Stimulated activated CD4-positive, alpha-beta T cell treated with anti-CD3 and anti-CD28 coated beads, Interleukin-4, amount 100 ng/mL, for 4 hours (primary cell): ENCODE results near the gene PPM1D.
A peak's percentile ranks its signal among the peaks of the same experiment; 100 is the strongest.
"Not testable (repeated sequence)": the region's sequence is repeated elsewhere in the genome, so short reads cannot be mapped to it uniquely, and the experiment has no call there.

Experiments used
- DNase-seq, 2 experiments: peaks; one replicate each; pipeline ENCODE4 v3.0.0-alpha.2; 2020

Gene PPM1D

DNA sequence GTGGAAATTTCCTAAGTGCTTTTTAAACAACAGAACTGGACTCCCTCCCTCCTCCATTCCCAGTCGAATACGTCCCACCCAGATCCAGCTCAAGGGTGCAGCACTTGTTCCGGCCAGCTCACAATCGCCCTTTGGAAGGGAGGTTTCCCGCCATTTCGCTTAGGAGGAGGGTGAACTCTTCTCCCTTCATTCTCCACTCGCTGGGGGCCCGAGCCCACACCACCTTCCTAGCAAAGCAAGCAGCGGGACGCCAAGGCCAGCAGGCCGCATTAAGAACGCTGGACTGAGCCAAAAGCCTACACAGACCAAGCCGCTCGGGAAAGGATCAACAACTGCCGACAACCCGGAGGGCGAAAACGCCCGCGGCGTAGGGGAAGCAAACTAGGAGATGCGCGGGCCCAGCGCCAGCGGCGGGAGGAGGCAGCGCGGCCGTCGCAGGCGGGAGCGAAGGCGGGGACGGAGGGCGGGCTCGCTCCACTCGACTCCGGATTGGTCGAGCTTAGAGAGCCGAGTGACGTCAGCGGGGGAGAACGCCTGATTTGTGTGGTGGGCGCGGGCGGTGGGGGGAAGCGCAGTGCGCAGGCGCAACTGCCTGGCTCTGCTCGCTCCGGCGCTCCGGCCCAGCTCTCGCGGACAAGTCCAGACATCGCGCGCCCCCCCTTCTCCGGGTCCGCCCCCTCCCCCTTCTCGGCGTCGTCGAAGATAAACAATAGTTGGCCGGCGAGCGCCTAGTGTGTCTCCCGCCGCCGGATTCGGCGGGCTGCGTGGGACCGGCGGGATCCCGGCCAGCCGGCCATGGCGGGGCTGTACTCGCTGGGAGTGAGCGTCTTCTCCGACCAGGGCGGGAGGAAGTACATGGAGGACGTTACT lies at the start of gene PPM1D:
TSS of gene PPM1D (plus strand) at position 574 of the 870 bp plus-strand sequence. CDS start at position 796, 222 bp downstream.
- peak; percentile 96 for DNase-seq

DNA sequence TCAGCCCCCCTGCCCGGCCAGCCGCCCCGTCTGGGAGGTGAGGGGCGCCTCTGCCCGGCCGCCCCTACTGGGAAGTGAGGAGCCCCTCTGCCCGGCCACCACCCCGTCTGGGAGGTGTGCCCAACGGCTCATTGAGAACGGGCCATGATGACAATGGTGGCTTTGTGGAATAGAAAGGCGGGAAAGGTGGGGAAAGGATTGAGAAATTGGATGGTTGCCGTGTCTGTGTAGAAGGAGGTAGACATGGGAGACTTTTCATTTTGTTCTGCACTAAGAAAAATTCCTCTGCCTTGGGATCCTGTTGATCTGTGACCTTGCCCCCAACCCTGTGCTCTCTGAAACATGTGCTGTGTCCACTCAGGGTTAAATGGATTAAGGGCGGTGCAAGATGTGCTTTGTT lies 47.7 kb upstream of the PPM1D start:
- DNase-seq = not testable (repeated sequence)

GRCh38 chr17:60554377-60554788 lies 45.6 kb upstream of the PPM1D start:
- no peak for DNase-seq

- no peak for DNase-seq
Observed at GRCh38 chr17:60555786-60556185, 44.2 kb upstream of the PPM1D start.

GRCh38 chr17:60557805-60558204 lies 42.2 kb upstream of the PPM1D start:
- no peak for DNase-seq

GRCh38 chr17:60559659-60559994 lies 40.4 kb upstream of the PPM1D start:
- DNase-seq = no peak

- DNase-seq = no peak
Observed at GRCh38 chr17:60559995-60560859, 39.8 kb upstream of the PPM1D start.

- no peak for DNase-seq
Observed at GRCh38 chr17:60560860-60561257, 39.1 kb upstream of the PPM1D start.

GRCh38 chr17:60562421-60562820 lies 37.6 kb upstream of the PPM1D start:
- DNase-seq = no peak

DNA sequence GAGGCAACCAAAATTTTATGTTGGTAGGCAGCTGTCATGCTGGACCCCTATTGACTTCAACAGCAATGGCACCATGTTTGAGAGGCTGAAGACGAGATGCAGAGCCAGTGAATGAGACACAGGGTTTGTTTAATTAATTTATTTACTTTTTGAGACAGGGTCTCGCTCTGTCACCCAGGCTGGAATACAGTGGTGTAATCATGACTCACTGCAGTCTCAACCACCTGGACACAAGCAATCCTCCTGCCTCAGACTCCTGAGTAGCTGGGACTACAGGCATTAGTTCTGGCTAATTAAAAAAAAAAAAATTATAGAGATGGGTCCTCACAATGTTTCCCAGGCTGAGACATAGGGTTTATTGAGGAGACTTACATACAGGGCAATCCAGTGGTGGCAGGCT lies 36.2 kb upstream of the PPM1D start:
- no peak for DNase-seq

DNA sequence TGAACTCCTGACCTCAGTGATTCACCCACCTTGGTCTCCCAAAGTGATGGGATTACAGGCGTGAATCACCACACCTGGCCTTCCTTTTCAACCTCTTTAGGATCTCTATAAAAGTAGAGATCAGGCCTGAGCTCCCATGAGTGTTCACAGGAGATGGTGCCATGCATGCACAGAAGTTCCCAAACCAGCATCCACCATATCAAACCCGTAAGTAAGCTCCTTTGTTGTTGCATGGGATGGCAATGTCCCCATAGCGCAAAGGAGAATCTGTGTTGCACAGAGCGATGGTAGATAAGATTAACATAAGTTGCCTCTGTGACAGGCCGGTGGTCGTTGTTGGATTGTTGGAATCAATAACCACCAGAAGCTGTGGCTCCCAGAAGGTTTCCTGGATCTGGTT lies 34.8 kb upstream of the PPM1D start:
- DNase-seq = no peak

- DNase-seq = no peak
Observed at GRCh38 chr17:60573236-60574051, 26.5 kb upstream of the PPM1D start.

DNA sequence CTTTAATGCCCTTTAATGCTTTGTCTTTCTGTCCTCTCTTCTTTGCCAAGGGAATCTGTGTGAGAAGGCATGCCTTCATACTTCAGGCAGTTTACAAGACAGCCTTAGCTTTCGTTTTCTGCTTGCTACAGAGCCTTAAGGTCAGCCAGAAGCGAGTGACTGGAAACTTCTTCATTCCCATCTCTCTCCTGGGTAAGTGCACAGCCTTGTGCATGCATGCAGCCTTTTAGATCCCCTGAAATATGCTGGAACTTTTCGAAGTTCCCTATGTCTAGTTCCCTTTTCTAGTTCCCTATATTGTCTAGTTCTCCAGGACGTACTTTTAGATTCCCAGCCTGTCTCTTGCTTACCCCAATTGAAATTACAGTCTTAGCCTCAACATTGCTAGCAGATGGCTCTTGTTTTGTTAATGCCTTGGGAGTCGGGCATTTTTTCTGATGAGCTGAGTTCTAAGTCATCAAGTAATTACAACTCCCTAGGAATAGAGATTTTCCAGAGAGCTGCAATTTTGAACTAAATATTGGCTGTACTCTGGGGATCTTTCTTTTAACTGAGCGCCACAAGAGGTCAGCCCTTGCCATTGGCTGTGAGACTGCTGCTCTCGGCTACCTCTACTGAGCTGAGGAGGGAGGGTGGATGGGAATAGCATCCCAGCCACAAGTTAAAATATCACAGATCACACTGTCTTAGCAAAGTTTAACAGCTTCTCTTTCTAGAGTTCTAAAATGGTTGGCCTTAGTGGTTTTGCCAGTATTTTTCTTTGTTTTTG lies 22.7 kb upstream of the PPM1D start:
- DNase-seq = no peak

- DNase-seq = no peak
Observed at GRCh38 chr17:60579090-60579489, 20.9 kb upstream of the PPM1D start.

DNA sequence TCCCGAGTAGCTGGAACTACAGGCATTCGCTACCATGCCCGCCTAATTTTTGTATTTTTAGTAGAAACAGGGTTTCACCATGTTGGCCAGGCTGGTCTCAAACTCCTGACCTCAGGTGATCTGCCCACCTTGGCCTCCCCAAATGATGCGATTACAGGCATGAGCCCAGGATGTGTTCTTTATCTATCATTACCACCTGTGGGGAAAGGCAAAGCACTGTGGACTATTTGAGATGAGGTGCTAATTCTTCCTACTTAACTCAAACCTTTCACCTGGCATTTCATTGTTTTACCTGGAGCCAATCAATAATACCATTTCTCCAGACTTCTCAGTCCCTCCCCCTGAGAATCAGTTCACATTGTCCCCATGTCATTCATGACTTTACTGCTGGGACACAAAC lies 20.4 kb upstream of the PPM1D start:
- no peak for DNase-seq

GRCh38 chr17:60583008-60583407 lies 17.0 kb upstream of the PPM1D start:
- DNase-seq = no peak

DNA sequence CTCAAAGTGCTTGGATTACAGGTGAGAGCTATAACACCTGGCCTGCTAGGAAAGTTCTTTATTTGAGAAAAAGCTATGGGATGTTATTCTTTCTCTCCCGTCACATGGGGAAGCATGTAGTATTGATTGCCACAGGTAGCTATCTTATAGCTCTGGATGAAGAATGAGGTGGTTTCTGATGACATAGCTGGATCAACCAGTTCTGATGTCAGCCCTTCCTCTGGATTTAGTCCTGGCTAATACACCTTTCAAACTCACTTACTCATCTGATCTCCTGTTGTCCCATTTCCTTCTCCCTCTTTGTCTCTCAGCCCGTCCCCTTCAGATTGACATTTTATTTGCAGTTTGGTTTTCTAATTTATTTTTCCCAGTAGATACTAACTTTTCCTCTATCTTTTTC lies 14.1 kb upstream of the PPM1D start:
- DNase-seq = no peak

DNA sequence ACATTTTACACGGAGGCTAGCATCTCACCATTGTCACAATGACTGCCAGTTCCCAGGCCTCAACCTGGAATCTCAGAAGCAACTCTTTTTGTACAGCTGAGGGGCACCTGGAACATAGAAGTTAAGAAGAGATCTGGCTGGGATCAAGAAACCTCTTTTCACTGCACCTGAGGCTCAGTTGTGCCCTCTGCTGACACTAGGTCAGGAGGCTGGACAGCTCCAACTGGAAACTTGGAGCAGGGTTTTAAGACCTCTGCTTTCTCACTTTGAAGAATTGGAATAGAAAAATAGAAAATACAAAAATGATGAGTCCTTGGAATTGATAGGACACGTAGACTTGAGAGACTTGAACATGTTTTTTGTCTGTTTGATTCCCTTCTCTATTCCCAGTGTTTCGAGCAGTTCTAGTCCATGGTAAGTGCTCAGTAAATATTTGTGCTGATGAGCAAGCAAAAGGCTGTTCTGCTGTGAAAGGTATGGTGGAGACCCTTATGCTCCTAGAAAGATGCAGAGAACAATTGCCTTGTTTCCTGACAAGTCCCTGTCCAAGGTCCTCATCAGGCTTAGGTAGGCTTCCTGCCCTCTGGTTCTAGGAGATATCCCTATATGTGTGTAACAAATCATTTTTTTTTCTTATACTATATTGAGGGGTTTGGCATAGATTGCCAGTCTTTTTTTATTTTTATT lies 13.6 kb upstream of the PPM1D start:
- DNase-seq = no peak

DNA sequence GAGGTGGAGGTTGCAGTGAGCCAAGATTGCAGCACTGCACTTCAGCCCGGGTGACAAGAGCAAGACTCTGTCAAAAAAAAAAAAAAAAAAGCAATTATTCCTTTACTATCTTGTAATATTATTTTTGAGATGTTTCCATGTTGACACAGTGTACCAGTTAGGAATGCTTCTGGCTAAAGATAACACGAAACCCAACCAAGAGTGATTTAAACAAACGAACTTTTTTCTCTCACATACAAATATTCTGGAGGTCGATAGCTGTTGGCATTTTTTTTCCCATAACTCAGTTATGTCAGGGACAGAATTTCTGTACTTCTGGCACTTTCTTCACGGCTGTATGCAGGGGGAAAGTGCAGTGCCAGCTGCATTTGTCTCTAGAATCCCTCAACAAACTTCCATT lies 9.9 kb upstream of the PPM1D start:
- no peak for DNase-seq

DNA sequence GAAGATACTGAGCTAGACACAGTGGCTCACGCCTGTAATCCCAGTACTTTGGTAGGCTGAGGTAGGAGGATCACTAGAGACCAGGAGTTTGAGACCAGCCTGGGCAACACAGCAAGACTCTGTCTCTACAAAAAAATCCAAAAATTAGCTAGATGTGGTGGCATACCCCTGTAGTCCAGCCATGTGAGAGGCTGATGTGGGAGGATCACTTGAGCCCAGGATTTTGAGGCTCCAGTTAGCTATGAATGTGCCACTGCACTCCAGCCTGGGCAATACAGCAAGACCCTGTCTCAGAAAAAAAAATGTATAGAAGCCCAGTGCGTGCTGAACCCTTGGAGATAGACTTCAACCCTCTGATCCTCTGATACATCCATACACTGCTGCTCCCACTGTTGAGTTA lies 7.2 kb upstream of the PPM1D start:
- DNase-seq = no peak

DNA sequence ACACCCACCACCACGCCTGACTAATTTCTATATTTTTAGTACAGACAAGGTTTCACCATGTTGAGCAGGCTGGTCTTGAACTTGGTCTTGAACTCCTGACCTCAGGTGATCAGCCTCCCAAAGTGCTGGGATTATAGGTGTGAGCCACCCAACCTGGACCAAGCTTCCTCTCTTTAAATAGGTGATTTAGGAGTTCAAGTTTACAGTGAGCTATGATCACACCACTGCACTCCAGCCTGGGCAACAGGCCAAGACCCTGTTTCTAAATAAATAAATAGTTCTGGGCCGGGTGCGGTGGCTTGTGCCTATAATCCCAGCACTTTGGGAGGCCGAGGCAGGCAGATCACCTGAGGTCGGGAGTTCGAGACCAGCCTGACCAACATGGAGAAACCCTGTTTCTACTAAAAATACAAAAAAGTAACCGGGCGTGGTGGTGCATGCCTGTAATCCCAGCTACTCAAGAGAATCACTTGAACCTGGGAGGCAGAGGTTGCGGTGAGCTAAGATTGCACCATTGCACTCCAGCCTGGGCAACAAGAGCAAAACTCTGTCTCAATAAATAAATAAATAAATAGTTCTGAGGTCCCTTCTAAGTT lies 6.5 kb upstream of the PPM1D start:
- not testable (repeated sequence) for DNase-seq
